HG03280 (cell line): ENCODE data around the gene ALOX15B.
"Not testable (repeated sequence)": the region's sequence is repeated elsewhere in the genome, so short reads cannot be mapped to it uniquely, and the experiment has no call there.

Source experiments
- ATAC-seq: cut with Tn5 transposase; IDR thresholded peaks from one replicate; pipeline ENCODE4 v1.9.1; 2021; ENCODE audit warnings: mild to moderate bottlenecking, moderate library complexity; ENCODE audit not compliant: unreplicated experiment

ALOX15B gene

DNA sequence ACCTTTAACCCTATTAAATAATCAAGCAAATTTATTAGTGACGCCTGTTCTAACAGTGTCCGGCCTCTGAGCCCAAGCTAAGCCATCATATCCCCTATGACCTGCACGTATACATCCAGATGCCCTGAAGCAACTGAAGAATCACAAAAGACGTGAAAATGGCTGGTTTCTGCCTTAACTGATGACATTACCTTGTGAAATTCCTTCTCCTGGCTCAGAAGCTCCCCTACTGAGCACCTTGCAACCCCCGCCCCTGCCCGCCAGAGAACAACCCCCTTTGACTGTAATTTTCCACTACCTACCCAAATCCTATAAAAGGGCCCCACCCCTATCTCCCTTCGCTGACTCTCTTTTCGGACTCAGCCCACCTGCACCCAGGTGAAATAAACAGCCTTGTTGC is 23.0 kb downstream of the ALOX15B start:
- not testable (repeated sequence) for ATAC-seq

DNA sequence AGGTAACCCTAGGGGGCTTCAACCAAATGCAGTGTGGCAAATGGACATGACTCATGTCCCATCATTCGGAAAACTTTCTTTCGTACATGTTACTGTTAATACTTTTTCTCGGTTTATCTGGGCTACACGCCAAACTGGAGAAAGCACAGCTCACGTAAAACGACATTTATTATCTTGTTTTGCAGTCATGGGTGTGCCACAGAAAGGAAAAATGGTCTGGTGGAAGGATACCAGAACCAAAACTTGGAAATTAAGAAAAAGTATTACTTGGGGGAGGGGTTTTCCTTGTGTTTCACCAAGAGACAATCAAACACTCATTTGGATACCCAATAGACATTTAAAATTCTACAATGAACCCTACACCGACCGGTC is 23.6 kb downstream of the ALOX15B start:
- no peak for ATAC-seq

DNA sequence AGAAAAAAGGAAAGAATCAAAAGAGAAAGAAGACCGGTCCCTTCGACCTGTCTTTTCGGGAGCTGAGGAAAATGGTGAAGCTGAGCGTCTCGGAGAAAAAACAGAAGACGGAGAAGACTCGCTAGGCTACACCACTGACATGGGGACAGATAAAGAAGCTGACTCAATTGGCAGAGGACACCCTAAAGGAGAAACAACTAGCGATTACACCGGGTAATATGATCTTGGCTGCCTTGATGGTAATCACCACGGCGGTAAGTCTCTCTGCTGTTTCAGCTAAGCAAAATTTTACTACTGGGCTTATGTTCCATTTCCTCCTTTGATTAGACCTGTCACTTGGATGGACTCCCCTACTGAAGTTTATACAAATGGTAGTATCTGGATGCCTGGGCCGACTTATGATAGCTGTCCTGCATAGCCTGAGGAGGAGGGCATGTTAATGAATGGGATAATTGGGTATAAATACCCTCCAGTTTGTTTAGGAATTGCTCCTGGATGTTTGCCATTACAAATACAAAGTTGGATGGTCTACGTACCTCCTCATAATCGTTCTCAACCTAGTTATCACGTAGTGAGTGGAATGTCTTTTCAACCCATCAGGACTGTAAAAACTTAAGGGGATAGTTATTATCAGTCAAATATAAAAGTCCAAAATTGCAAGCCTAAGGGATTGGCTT is 24.1 kb downstream of the ALOX15B start:
- no peak for ATAC-seq

DNA sequence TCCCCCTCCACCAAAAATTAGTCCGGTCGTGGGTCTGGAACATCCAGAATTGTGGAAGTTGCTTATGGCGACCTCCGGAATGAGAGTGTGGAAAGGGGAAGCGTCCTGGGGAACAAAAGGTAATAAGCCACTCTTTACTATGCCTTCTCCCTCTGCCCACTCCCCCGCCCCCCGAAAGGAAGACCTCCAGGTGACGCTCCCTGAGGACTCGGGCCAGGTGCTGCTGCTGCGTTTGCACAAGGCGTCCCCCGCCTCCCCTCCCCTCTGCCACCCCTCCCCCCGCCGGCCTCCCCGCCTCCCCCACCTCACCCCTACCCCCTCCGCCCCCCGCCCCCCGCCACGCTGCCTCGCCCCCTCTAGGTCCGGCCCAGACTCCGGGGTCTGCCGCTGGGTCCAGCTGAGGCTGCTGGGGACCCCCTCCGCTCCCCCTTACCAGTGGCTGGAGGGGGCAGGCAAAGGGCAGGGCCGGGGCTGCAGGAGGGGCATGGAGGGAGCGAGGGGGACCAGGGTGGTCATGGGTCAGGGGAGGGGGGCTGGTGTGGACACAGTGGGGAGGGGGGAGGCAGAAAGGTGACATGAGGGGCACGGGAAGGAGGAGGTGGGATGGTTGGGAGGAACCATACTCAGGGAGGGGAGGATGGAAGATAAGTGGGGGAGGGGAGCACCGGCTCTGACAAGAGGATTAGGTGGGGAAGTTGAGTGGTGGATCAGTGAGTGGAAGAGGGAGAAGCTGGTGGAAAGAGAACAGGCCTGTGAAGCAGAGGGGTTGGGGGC is 25.1 kb downstream of the ALOX15B start:
- ATAC-seq: no peak

DNA sequence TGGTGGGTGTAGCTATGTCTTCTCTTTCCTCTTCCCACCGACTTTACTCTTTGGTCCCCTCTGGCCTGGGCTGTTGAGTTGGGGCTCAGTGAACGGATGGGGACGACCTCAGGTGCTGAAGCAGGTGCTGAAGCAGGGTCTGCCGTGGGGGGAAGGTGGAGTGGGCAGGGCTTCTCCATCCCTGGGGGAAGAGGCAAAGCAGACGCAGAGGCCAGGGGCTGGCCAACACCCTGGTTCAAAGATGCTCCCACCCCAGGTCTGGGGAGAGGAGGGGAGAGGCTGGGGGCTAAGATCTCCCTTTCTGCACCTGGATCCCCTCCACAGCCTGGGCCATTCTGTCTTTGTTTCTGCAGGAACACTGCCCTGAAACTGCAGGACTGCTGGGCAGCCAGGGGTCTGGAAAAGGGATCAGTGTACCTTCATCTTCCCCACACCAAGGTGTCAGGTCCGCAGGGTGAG is 25.7 kb downstream of the ALOX15B start:
- no peak for ATAC-seq

DNA sequence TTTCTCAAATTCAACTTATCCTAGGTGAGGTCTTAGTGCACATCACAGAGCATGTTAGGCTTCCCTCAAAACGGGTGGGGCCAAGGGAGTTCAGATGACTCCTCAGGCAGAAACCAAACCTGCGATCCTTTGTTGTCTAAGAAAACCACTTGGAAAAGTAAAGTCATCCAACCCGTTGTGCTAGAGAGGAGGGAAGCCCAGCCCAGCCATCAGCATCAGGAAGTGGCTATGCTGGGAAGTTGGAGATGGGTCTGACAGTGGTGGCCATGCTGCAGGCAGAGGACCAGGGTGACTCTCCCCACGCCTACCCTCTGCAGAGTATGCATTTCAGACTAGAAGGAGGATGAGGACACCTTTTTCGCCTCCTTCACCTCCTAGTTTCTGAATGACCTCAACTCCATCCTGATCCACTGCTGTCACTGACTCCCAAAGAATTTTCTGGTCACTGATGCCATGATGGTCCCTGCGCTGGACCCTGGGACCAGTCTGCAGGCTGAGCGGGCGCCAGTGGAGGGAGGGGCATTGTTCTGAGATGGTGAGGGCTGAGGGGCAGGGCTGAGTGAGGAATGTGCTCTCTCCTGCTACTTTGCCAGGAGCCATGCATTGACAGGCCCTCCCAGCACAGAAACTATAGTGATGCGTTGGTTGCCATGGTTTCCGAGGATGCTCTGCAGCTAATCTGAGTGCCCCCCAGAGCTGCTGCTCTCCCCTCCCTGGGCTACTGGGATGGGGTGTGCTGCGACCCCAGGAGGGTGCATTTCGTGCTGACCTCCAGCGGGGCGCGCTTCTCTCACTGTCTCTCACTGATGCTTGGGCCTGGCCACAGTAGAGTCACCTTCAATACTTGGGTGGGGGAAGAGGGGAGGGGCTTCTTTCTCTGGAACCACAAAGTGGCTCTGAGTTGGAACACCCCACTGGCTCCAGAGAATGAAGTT is 28.2 kb downstream of the ALOX15B start:
- no peak for ATAC-seq

DNA sequence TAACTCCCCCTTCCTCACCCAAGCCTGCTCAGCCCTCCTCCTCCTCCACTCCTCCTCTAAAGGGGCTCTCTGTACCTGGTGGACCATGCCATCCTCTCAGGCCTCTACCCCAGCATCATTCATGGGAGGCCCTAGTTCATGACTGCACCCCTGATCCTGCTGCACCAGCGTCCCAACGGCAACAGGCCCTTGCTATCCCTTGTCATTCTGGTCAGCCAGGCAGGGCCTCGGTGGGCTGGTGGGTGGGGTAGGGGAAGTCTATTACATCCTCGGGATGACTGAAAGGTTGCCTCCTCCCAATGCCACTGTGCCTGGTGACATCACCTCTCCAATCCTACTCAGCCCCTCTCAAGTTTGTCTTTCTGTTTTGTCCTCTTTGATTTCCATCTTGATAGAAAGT is 28.9 kb downstream of the ALOX15B start:
- ATAC-seq: no peak

DNA sequence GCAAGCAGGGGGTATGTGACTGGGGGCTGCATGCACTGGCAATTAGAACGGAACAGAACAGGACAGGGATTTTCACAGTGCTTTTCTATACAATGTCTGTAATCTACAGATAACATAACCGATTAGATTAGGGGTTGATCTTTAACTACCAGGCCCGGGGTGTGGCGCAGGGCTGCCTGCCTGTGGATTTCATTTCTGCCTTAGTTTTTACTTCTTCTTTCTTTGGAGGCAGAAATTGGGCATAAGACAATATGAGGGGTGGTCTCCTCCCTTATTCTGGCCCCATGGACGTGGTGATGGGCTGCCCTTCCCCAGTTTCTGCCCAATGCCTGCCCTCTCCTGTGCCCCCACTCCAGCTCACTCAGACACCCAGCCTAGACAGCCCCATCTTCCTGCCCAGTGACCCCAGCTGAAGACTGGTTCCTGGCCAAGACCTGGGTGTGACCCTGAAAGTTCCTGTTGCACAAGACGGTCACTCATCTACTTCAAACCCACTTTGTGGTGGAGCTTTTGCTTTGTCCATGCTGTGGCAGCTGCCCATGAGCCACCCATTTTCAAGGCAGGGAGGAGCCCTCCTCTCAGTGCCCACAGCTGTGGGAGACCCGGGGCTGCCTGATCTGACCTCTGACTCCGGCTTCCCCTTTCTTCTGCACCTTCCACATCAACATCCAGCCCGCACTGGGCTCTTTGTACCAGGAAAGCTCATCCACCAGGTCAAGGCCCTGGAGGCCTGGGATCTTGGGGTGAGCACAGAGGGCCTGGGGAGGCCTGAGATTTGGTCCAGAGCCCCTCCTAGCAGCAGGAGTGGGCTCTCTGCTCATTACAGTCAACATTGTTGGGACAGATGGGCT is 30.1 kb downstream of the ALOX15B start:
- ATAC-seq: no peak

DNA sequence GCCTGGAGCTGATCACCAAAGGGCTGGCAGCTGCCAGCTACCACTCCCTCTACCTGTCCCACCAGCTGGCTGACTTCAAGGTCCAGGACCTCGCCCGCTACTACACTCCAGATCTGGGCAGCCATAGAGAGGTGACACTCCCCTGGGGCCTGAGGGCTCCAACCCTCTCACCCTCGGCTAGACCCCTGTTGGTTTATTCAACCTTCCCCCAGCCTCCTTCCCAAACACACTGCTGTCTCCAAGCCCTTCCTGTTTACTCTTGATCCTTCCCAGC is 30.7 kb downstream of the ALOX15B start:
- no peak for ATAC-seq

DNA sequence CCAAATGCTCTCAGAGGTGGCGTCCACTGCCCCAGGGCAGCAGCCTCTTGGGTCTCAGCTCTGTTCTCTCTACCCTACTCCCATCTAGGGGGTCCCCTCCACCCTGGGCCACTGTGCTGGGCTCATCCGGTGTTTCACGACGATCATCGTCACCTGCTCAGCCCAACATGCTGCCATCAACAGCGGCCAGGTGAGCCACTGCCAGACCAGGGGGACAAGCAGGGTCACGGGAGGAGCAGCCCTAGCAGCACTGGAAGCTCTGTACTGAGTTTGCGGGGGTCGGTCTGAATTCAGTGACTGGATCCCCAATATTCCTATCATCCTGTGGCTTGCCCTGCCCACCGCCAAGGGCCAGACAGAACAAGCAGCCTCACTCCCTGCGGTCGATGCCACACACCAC is 32.6 kb downstream of the ALOX15B start:
- ATAC-seq: no peak

DNA sequence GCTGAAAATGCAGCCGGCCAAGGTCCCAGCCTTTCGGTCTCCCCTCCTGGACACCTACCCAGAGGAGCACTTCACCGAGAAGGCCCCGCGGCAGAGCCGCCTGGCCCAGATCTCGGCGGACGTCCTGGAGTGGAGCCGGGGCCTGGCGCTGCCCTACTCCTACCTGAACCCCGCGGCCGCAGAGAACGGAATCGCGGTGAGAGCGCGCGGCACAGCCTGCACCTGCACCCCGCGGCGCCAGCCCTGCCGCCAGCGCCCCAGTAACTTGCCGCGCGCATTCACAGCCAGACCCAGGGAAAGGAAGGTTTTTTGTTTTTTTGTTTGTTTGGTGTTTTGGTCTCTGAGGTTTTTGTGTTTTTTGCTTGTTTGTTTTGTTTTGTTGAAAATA is 33.5 kb downstream of the ALOX15B start:
- no peak for ATAC-seq

DNA sequence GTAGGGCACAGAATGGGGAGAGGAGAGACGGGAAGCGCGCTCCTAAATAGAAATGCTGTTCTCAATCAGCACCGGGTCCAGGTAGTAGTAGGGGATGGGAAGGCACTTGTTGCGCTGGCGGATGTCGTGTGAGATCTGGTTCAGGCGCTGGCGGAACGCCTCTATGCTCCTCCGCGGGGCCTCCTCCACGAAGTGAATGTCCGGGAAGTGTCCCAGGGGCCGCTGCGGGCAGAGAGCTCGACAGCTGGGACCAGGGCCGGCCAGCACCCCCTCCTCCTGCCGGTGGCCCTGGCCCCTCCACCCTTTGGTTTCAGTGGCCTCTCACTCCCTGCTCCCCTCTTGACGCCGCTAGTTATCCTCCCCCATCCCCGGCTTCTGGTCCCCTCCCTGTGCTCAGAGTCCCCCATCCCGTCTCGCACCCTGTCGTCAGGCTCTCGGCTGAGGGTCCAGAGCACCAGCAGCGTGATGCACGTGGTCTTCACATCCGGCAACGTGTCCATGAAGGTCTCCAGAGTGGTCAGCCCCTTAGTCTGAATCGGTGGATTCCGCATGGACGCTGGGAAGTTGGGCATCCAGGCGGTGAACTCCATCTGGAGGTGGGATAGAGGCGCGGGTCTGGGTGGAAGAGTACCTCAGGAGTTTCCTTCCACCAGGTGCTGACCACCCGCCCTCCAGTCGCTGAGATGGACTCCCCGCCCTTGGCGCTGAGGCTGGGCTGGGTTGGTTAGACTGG is 34.0 kb downstream of the ALOX15B start:
- ATAC-seq: no peak

DNA sequence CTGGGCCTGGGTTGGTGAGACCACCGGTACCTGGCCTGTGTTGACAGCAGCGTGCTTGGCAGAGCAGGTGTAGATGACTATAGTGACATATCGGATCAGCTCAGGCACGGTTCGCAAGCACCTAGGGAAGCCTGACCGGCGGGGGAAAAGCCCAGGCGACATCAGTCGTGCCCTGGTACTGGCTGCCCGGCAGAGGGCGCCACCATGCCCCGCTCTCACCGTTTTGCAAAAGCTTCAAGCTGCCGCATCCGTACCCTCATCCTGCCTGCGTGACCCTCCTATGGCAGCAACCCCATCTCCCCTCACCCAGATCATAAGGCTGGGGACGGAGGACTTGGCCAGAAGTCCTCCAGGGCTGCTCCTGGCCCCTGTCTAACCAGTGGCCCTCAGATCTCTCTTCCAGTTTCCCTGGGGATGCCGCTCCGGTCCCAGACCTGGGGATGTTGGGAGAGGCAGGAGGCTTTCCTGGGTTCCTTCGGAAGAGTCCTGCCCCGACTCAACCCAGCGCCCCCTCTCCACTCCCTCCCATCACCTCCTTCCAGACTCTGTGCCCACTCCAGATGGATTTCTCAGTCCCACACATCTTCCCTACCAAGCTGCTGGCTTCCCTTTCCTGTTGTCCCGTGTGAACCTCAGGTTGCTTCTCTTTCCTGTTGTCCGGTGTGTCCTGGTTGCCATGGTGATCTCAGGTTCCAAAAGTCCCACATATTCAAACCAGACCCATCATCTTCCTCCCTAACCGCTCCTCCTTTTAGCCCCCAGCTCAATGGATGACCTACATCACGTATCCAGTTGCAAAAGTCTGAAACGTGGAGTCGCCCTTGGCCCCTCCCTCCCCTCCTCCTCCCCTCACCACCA is 35.0 kb downstream of the ALOX15B start:
- ATAC-seq: no peak

DNA sequence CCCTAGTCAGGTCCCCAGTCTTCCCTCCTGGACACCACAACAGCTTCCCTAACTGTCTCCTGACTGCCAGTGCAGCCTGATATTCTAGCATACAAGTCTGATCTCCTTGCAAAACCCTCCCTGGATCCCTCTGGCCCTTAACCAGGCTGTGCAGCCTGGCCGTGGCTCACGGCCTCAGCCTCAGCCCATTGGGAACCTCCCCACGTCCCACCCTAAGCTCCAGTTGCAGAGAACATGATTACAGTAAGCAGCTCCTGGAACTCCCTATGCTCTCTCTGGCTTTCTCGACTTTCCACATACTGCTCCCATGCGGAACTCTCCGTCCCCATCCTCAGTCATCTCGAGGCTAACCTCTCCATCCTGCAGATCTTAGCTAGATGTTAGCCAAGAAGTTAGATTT is 35.7 kb downstream of the ALOX15B start:
- no peak for ATAC-seq

DNA sequence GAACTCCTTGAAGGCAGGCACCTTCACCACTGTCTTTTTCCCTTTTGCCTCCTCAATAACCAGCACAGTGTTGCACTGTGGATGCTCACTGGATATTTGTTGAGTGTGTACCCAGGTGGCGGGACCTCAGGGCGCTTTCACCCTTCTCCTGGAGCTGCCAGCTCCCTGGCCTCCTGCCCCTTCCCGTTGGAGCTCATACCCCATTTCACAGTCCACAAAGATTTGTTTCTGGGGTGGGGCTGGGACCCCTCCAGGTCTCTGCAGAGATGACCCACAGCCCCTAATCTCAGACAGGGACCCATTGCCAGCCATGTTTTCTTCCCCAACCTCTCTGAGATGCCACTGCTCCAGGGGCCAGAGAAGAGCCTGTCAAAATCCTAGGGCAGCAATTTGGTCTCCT is 36.2 kb downstream of the ALOX15B start:
- ATAC-seq: no peak

DNA sequence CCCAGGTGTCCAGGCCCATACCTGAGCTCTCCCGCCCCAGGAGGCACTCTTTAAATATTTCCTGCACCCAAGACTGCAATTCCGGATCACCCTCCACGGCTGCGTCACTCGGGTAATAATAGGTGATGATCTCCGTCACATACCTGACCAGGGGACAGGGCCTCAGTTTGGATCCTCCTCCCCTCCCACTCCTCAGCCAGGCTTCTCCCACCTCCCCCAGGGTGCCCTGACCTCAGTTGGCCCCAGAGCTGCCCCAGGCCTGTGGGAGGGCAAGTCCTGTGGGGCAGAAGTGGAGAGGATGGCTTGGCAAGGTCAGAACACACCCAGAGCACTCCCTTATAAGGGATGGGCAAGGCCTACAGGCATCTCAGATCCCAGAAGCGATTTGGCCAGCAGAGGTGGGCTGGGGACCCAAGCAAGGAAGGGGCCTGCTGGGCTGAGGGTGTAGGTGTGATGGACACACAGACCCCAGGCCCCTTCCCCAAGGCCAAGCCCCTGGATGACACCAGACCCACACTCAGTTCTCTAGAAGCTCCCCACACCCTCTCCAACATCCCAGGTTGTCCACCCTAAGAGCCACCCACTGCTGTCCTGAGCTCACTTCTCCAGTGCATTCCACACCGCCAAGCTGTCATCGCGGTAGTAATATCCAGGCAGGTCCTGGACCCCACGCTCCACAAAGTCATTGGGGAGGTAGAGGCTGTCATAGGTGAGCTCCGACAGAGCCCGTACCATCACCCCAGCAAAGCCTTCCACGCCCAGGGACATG is 36.9 kb downstream of the ALOX15B start:
- no peak for ATAC-seq

DNA sequence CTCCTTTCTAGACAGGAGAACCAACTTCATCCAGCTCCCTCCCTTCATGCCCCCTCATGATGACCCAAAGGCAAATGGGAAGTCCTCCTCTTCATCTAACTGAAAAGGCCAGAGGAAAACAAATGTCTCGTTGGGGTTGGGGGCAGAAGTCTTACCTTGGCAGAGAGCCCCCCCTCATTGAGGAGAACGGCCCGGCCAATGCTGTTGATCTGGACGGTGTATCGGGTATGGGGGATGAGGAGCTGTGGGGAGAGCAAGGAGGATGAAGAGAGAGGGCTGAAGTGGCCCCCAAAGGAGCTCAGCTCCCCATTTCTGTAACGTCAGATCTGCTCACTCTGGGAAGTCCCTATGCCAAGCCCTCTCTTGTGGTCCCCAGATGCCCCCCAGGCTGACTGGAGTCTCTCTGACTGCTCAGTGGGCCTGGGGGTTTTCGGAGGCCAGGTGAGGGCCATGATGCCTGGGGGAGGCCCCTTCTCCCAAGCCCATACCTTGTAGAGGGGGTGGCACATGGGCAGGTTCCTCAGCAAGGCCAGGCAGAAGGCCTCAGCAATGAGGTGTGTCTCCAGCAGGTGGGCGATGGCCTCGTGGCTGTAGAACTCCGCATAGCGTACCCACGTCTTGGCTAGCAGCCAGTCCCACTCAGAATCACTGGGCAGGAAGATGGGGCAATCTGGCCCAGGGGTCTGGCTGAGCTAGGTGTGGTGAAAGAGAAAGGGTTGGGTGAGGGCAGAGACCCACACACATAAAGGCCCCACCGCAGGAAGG is 37.8 kb downstream of the ALOX15B start:
- no peak for ATAC-seq

DNA sequence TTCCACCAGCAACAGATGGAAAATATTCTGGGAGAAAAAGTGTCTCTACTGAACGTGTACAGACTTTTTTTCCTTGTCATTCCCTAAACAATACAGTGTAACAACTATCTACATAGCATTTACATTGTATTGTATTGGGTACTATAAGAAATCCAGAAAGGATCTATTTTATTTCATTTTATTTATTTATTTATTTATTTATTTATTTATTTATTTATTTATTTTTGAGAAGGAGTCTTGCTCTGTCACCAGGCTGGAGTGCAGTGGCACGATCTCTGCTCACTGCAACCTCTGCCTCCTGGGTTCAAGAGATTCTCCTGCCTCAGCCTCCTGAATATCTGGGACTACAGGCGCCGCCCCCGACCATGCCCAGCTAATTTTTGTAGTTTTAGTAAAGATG is 39.1 kb downstream of the ALOX15B start:
- not testable (repeated sequence) for ATAC-seq
